ENCODE data around the gene TTF2.

- no peak for TF ChIP-seq CTCF (IDR thresholded peaks at IDR 0.05)
- no peak for TF ChIP-seq E2F4 (CRISPR knock-in tag; IDR thresholded peaks at IDR 0.05; ENCODE audit: borderline replicate concordance, low read depth)
- TF ChIP-seq ELF4 (CRISPR knock-in tag; IDR thresholded peaks at IDR 0.05; ENCODE audit: low read depth), result no peak
- TF ChIP-seq ERG (CRISPR knock-in tag; IDR thresholded peaks at IDR 0.05), result no peak
- TF ChIP-seq TEAD4 (CRISPR knock-in tag; IDR thresholded peaks at IDR 0.05), result no peak
- TF ChIP-seq NFATC4 (CRISPR knock-in tag; IDR thresholded peaks at IDR 0.05), result no peak
- TF ChIP-seq USF2 (CRISPR knock-in tag; IDR thresholded peaks at IDR 0.05), result no peak
Measured at GRCh38 chr1:117138106-117138505, 78.0 kb downstream of the TTF2 start.
